GM12892 (cell line): ENCODE results near the gene LPIN3.

Source experiments
- DNase-seq: peaks from one replicate; pipeline ENCODE4 v3.0.0; 2011; ENCODE audit not compliant: insufficient read length
- FAIRE-seq: peaks from 2 replicates; lab custom pipeline; 2011; peaks lifted over from hg19 to GRCh38; lab: Jason Lieb, UNC
- POLR2A ChIP-seq: IDR thresholded peaks from 2 replicates; pipeline ENCODE4 v1.6.1; 2011; ENCODE audit warnings: low read depth, low read length, control low read depth
- POLR2AphosphoS5 ChIP-seq: IDR thresholded peaks from 2 replicates; pipeline ENCODE4 v1.6.1; 2011; ENCODE audit warnings: low read depth, low read length, control low read depth
- TAF1 ChIP-seq: IDR thresholded peaks from 2 replicates; pipeline ENCODE4 v1.6.1; 2011; ENCODE audit warnings: low read depth, mild to moderate bottlenecking, control low read depth, low read length, borderline replicate concordance

Gene LPIN3

DNA sequence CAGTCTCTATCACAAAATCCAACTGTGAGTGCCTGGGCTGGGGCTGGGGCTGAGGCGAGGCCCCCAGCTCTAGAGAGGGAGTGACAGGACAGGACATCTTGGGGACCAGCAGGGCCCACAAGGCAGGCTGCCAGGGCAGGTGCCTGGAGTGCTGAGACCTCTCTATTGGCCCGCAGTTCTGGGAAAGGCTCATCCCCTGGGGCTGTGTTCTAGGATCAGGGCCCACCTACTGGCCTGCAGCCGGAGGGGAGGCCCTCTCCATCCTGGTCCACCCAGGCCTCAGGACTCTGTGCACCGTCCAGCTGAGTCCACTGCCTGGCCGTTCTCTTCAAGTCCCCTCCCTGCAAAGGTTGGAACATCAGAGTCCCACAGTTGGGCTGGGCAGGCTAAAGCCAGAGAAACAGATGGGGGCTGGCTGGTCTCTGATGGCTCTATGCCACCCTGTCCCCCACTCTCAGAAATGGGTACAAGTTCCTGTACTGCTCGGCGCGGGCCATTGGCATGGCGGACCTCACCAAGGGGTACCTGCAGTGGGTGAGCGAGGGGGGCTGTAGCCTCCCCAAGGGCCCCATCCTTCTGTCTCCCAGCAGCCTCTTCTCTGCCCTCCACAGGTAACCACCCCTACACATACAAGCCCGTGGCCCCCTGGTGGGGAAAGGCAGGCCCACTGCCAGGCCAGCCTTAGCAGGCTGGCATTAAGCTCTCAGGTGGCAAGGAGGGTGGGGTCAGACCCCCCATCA, 17.0 kb downstream of the LPIN3 start:
- TF ChIP-seq TAF1 (no peak), POLR2AphosphoS5 (no peak), POLR2A (no peak)
- DNase-seq (no peak), FAIRE-seq (no peak)

DNA sequence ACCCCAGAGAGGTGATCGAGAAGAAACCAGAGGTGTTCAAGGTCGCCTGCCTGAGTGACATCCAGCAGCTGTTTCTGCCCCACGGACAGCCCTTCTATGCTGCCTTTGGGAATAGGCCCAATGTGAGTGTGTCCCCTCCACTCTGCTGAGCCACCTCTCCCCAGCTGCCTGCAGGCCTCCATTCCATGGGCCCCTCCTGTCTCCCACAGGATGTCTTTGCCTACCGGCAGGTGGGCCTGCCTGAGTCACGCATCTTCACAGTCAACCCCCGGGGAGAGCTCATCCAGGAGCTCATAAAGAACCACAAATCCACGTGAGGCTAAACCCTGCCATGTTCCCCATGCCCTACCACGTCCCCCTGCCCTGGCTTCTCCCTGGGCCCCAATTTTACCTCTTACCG, 17.6 kb downstream of the LPIN3 start:
- FAIRE-seq (no peak), DNase-seq (no peak)
- TF ChIP-seq POLR2AphosphoS5 (no peak), TAF1 (no peak), POLR2A (no peak)

DNA sequence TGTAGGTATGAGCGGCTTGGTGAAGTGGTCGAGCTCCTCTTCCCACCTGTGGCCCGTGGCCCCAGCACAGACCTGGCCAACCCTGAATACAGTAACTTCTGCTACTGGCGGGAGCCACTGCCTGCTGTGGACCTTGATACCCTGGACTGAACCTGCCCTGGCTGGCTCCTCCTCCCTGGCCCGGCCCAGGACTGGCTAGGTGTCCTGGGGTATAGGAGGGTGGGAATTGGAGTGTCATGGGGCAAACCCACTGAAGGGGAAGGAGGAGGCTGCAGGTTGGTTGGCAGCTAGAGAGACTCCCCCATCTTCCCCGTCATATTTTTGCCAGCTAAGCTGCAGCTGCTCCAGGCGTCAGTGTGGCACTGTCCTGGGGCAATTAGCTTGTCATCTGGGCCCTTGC, 18.1 kb downstream of the LPIN3 start:
- TF ChIP-seq POLR2AphosphoS5, result no peak
- no peak for TF ChIP-seq POLR2A
- TF ChIP-seq TAF1, result no peak
- no peak for DNase-seq
- no peak for FAIRE-seq

DNA sequence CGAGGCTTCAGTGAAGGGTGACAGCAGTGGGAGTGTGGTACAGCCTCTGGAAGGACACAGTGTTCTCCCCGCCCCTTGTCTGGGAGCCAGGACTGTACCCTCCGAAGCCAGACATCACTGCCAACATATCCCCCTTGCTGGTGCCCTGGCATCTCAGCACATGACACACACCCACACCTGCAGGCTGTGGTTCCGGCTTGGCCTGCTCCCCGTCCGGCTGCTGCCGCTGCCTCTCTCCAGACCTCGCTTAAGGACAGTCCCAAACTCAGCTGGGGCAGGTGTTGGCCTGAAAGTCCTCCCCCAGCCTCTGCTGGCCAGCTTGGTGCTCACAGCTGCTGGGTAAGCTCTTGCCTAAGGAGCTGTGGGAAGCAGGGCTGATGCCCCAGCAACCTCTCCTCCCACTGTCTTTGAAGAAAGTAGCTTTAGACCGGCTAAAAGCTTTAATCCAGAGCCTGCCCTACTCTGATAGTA, 19.0 kb downstream of the LPIN3 start:
- no peak for DNase-seq
- no peak for FAIRE-seq
- no peak for TF ChIP-seq TAF1
- TF ChIP-seq POLR2AphosphoS5, result no peak
- TF ChIP-seq POLR2A, result no peak

DNA sequence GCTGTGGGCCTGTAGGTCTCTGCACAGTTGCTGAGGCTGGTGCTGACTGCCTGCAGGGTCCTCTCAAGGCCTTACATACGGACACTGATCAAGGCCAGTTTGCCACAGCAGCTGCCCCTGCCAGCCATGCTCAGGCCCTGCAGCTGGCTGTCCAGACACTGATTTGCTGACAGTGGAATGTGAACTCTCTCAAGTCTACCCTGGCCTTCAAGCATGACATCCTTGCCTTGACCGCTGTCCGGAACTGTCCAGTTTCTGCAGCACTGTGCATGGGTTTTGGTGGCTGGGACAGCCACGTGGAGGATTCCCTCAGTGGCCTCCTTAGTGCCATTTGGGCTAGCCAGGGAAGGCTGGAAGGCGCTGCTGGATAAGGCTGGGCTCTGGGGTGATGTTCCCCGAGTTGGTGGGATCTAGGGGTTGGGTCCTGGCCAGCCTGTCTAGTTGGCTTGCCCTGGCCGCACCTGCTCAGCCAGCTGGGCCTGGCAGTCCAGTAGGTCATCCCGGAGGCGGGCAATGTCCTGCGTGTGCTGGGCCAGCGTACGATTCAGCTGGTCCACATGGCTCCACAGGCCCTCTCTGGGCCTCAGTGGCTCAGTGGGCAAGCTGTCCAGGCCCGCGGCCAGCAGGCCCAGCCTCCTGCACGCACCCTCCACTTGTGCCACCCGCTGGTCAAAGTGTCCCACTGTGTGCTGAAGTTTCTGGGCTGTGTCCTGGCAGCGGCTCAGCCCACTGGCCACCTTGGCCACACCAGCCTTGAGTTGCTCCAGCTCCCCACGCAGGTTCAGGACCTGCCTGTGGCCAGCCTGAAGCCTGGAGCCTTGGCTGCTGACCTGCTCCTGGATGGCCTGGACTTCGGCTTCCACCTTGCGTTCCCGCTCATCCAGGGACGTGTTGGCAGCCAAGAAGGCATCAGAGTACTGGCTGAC, 20.5 kb downstream of the LPIN3 start:
- no peak for FAIRE-seq
- TF ChIP-seq TAF1 (no peak), POLR2A (no peak), POLR2AphosphoS5 (no peak)
- no peak for DNase-seq

DNA sequence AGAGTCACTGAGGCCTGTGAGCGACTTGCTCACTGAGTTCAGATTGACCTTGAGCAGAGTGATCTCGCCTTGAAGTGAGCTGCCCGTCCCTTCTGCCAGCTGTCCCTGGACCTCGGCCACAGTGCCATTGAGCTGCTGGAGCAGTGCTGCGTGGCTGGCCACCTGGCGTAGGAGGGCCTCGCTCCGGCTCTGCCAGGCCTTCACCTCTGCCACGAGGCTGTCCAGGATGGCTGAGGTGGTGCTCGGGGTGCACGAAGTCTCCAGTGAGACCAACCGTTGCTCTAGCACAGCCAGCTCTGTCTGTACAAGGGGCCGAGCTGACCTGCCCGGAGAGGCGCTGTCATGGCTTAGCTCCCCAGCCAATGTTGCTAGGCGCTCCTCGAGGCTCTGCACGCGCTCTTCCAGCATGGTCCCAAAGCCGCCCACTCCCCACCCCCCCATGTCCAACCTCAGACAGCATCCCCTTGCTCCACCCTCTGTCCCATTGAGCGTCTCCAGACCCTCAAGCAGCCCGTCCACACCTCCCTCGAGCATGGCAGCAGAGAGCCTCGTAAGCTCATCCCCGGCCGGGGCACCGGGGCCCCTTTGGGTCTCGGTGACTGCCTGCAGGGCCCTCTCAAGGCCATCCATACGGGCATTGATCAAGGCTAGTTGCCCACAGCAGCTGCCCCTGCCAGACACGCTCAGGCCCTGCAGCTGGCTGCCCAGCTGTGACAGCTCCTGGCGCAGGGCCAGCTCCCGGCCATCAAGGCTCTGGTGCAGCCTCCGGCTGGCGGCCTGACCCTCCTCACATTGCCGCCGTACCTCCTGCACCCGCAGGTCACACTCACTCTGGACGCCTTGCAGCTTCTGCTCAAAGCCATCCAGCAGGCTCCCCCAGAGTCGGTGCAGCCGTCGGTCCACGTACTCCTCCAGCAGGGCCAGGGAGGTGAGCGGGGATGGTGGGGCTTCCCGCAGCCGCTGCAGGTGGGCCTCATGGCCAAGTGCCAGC, 21.4 kb downstream of the LPIN3 start:
- DNase-seq (no peak), FAIRE-seq (no peak)
- TF ChIP-seq POLR2A, result no peak
- TF ChIP-seq TAF1, result no peak
- no peak for TF ChIP-seq POLR2AphosphoS5

DNA sequence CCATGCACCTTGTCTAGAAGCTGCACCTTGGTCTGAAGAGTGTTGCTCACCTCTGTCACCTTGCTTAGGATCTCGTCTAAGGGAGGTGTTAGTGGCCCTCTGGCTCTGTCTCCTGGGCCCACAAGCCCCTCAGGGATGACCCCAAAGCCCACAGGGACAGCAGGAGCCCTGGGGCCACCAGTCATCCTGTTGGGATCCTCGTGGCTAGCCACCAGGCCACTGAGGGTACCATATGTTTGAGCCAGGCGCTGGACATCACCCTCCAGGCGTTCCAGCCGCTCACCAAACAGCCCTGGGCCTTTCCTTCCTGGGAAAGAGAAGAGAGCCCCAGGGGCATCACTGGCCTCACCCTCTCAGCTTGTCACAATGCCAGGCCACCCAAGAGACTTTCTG, 22.1 kb downstream of the LPIN3 start:
- no peak for TF ChIP-seq TAF1
- TF ChIP-seq POLR2A, result no peak
- TF ChIP-seq POLR2AphosphoS5, result no peak
- DNase-seq (no peak), FAIRE-seq (no peak)

DNA sequence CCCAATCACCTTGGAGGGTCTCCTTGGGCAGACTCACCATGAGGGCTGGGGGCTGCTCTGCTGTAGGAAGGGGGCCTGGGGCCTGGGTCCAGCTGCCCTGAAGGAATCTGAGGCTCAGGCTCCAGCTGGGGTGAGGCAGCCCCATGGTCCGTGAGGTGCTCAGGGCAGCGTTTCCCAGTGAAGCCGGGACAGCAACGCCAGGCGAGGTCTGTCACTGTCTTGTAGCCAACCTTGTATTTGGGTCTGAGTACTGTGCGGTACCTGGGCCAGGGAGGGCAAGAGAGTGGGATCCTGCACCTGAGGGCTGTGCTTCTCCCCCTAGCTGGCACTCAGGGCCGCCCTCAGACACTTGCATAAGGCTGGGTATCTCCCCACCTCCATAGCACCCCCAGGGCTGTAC, 23.0 kb downstream of the LPIN3 start:
- FAIRE-seq (no peak), DNase-seq (no peak)
- TF ChIP-seq POLR2A (no peak), POLR2AphosphoS5 (no peak), TAF1 (no peak)

DNA sequence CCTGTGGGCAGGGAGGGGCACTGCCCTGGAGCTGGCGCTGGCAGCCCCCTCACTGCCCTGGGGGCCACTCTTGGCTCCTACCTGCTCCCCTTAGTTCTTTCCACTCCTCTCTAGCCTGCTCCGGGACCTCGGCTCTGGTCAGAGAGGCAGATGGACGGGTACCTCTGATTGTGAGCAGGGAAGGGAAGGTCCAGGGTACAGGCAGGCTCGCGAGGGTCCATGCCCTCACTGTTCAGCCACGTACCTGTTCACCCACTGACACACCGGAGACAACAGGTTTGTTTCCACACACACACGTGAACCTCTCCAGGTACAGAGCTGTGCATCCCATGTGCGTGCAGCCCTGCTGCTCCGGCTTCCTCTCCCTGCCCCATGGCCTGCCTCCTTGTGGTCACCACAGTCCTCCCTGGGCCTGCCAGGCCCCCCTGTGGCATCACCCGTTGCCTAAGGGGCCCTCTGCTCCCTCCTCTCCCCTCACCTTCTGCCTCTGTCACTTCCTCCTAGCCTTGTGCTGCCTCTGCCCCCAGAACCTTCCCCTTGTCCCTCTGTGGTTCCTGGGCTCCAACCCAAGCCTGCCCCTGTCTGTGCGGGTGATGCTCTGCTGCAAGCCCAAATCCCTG, 23.7 kb downstream of the LPIN3 start:
- FAIRE-seq (no peak), DNase-seq (no peak)
- TF ChIP-seq POLR2AphosphoS5, result no peak
- TF ChIP-seq TAF1, result no peak
- TF ChIP-seq POLR2A, result no peak

DNA sequence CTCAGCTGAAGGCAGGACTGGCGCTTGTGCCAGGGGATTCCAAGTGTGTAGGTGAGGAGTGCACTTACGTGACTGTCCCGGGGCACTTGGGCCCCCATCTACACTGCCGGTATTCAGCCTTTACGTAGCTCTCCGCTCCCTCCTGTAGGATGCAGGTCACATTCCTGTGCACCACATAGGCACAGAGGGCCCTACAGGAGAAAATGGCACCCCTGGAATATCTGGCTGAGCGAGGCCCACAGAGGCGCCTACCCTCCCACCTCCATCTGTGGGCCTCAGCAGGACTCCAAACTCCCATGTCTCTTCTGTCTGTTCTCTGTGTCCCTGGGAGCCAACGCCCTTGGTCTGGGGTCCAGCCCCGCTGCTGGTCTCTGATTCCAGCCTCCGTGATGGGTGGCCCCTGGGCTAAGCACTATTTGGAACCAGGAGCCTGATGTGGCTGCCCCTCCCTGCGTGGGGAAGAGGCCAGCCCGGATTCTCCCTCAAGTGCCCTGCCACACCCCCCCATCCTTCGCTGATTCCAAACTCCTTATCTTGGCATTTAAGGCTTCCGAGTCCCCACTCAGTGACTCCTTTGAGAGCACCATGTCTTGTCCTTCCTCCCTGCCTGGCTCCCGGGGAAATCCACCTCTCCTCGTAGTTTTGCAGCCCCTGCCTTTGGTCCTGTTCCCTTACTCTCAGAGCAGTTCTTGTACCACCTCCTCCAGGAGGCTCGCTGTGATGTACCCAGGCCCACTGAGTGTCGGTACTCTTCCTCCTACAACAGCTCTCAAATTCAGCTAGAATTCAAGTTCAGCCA, 24.5 kb downstream of the LPIN3 start:
- no peak for TF ChIP-seq POLR2A
- no peak for TF ChIP-seq POLR2AphosphoS5
- no peak for TF ChIP-seq TAF1
- FAIRE-seq (no peak), DNase-seq (no peak)
